GM21390 (cell line): ENCODE measurements around the gene ETNK2.

Experiments used
- ATAC-seq: cut with Tn5 transposase; IDR thresholded peaks from one replicate; pipeline ENCODE4 v1.9.1; 2021; ENCODE audit not compliant: unreplicated experiment

Gene ETNK2

GRCh38 chr1:204127597-204128242 lies 24.1 kb downstream of the ETNK2 start:
- ATAC-seq, result no peak

- no peak for ATAC-seq
Observed at GRCh38 chr1:204126956-204127355, 24.9 kb downstream of the ETNK2 start.

- no peak for ATAC-seq
Observed at GRCh38 chr1:204126386-204126785, 25.5 kb downstream of the ETNK2 start.

- no peak for ATAC-seq
Observed at GRCh38 chr1:204125759-204126351, 26.0 kb downstream of the ETNK2 start.

- no peak for ATAC-seq
Observed at GRCh38 chr1:204124639-204125038, 27.2 kb downstream of the ETNK2 start.

- no peak for ATAC-seq
Observed at GRCh38 chr1:204123376-204123775, 28.5 kb downstream of the ETNK2 start.

- no peak for ATAC-seq
Observed at GRCh38 chr1:204121840-204122555, 29.8 kb downstream of the ETNK2 start.

- no peak for ATAC-seq
Observed at GRCh38 chr1:204116539-204116938, 35.3 kb downstream of the ETNK2 start.

- ATAC-seq, result no peak
Observed at GRCh38 chr1:204115116-204115515, 36.7 kb downstream of the ETNK2 start.

- no peak for ATAC-seq
Observed at GRCh38 chr1:204114606-204115005, 37.2 kb downstream of the ETNK2 start.

- ATAC-seq, result no peak
Observed at GRCh38 chr1:204113896-204114295, 37.9 kb downstream of the ETNK2 start.

GRCh38 chr1:204112876-204113730 lies 38.7 kb downstream of the ETNK2 start:
- no peak for ATAC-seq

GRCh38 chr1:204110894-204111633 lies 40.8 kb downstream of the ETNK2 start:
- no peak for ATAC-seq

GRCh38 chr1:204108312-204109141 lies 43.3 kb downstream of the ETNK2 start:
- ATAC-seq, result no peak

GRCh38 chr1:204107892-204108291 lies 44.0 kb downstream of the ETNK2 start:
- no peak for ATAC-seq

GRCh38 chr1:204106825-204107224 lies 45.0 kb downstream of the ETNK2 start:
- no peak for ATAC-seq

- no peak for ATAC-seq
Observed at GRCh38 chr1:204105131-204105515, 46.7 kb downstream of the ETNK2 start.

GRCh38 chr1:204104331-204105130 lies 47.3 kb downstream of the ETNK2 start:
- no peak for ATAC-seq

GRCh38 chr1:204103431-204103741 lies 48.5 kb downstream of the ETNK2 start:
- no peak for ATAC-seq
